ENCODE results near the gene KCNH2. TPM values are rescaled to one million over a fixed set of nuclear protein-coding genes. Genes with fewer than 3 reads are reported as not detected.
A peak's percentile ranks its signal among the peaks of the same experiment; 100 is the strongest.

The KCNH2 gene
- total and polyA plus RNA-seq, 2 of the 13 experiments (the other 11 are each of a cell fraction or from before 2014, with no cell fraction given), result 0.09 to 0.11 TPM

DNA sequence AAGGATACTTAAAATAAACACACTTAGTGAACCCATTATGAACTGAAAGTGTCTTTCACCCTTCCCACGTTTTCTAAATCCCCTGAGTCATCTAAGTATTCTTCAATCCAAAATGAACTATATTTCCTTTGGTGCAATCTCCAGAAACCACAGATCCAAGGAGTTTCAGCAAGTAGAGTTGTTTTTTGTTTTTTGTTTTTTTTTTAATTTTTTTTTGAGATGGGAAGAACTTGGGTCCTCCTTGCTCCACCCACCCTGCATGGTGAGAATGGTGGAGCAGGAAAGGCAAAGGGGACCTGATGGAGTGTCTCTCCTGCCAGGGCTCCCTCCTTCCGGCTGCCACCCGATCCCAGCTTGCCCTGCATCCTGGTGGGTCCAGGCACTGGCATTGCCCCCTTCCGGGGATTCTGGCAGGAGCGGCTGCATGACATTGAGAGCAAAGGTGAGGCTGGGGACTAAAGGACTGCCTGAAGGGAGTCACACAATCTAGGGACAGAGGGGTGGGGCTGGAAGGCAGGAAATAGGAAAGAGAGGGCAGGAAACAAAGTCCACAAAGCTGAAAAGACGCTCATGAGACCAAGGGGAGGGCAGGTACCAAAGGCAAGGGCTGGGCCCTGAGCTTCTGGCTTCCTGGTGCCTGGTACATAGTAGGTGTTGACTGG is 34.0 kb upstream of the KCNH2 start:
- peaks cover 0 to 2% of the 10 kb centered on the region in 2 experiments; a peak in 2 of 5 replicates for H3K27me3 ChIP-seq (ENCODE audit: control insufficient read depth in 1 of 2, insufficient read depth in 2 of 2, low read length in 2 of 2)
- peak overlapping the region; percentile 85 for H3K4me2 ChIP-seq (ENCODE audit: low read depth, low read length)
- peak overlapping the region; percentile 66 for H2AFZ ChIP-seq (ENCODE audit: low read length)
- no peaks in the 10 kb centered on the region for H3K9me3 ChIP-seq (ENCODE audit: low read length)
- peaks cover 69% of the 10 kb centered on the region for H3K4me1 ChIP-seq (ENCODE audit: insufficient read depth, low read length)
- POLR2A ChIA-PET, result interaction anchor here (0.8 to 5.2 kb wide), 5 partner anchors 16 to 215 kb away, joined by 3 to 31 read pairs (median 5); partner anchors contain the start of genes ABCB8, ABCF2, AGAP3 and FASTK
- H3K79me2 ChIP-seq (ENCODE audit: insufficient read depth, low read length), result no peaks in the 10 kb centered on the region
- intact Hi-C loops (cut with micrococcal nuclease; ENCODE audit: unreplicated experiment) (no loop called here), in situ Hi-C loops (cut with HindIII; ENCODE audit: extremely low pct_ligation_motif_present, low pct_unique_long_range_greater_than_20kb) (no loop called here)
- no peaks in the 10 kb centered on the region for H4K20me1 ChIP-seq (ENCODE audit: insufficient read depth, low read length)
- CTCF ChIA-PET (ENCODE audit: low intra/inter-chr PET ratio, low total read pairs), result interaction anchor here (1.1 kb wide), 1 partner anchor 112 kb away, joined by 3 read pairs; no protein-coding TSS in a partner anchor
- H3K4me3 ChIP-seq (replicated peaks in 1 of 3; ENCODE audit: insufficient read depth in 1 of 3, low read depth in 2 of 3, low read length in 3 of 3), result peak overlapping the region; percentile 37 to 62 (median 39)
- H3K36me3 ChIP-seq (replicated peaks in 1 of 2; ENCODE audit: control insufficient read depth in 1 of 2, insufficient read depth in 2 of 2, low read length in 2 of 2), result no peaks in the 10 kb centered on the region; a peak in 1 of 5 replicates
- ATAC-seq, result peak; percentile 40
- peak; percentile 70 for DNase-seq (ENCODE audit: low spot score)
- peak; percentile 83 for FAIRE-seq
- H3K27ac ChIP-seq (ENCODE audit: extremely low read length, insufficient read depth, low read length), result peak overlapping the region; percentile 60
- H3K9ac ChIP-seq (ENCODE audit: insufficient read depth, low read depth, low read length), result peak overlapping the region; percentile 52
- no TSS peak for BruUV-seq (replicated peaks)
- 11% methylated on average over 4 of the region's 6 CpGs for WGBS (ENCODE audit: low lambda C conversion rate)
- no peak for TF ChIP-seq ZNF570 (CRISPR knock-in tag; IDR thresholded peaks at IDR 0.05; ENCODE audit: borderline replicate concordance)
- TF ChIP-seq MED1 (CRISPR knock-in tag; IDR thresholded peaks at IDR 0.05), result peak; percentile 60
- no peak for TF ChIP-seq KDM3A (CRISPR knock-in tag; IDR thresholded peaks at IDR 0.05; ENCODE audit: low read depth)
- no peak for TF ChIP-seq TMF1 (CRISPR knock-in tag; IDR thresholded peaks at IDR 0.05; ENCODE audit: low read depth)
- no peak for TF ChIP-seq PAF1 (CRISPR knock-in tag; IDR thresholded peaks at IDR 0.05)
- TF ChIP-seq, protein P1, sequence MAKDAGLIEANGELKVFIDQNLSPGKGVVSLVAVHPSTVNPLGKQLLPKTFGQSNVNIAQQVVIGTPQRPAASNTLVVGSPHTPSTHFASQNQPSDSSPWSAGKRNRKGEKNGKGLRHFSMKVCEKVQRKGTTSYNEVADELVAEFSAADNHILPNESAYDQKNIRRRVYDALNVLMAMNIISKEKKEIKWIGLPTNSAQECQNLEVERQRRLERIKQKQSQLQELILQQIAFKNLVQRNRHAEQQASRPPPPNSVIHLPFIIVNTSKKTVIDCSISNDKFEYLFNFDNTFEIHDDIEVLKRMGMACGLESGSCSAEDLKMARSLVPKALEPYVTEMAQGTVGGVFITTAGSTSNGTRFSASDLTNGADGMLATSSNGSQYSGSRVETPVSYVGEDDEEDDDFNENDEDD (CRISPR knock-in tag; IDR thresholded peaks at IDR 0.05; ENCODE audit: borderline replicate concordance), result no peak; the same call in 1 of the 2 replicates
- TF ChIP-seq ZFP37 (CRISPR knock-in tag; IDR thresholded peaks at IDR 0.05; ENCODE audit: borderline replicate concordance), result 0 out of 2 replicates have a peak, but pooled peaks have one; percentile 51
- no peak for TF ChIP-seq TSC22D2 (CRISPR knock-in tag; IDR thresholded peaks at IDR 0.05; ENCODE audit: borderline replicate concordance)
- TF ChIP-seq TBL1XR1 (IDR thresholded peaks at IDR 0.05; ENCODE audit: borderline replicate concordance, low read length, partially characterized antibody), result no peak
- TF ChIP-seq ZNF777 (CRISPR knock-in tag; IDR thresholded peaks at IDR 0.05), result no peak
- peak; percentile 41; the same call in 1 of the 2 replicates for TF ChIP-seq YEATS4 (CRISPR knock-in tag; IDR thresholded peaks at IDR 0.05; ENCODE audit: borderline replicate concordance)
- TF ChIP-seq, protein P2, sequence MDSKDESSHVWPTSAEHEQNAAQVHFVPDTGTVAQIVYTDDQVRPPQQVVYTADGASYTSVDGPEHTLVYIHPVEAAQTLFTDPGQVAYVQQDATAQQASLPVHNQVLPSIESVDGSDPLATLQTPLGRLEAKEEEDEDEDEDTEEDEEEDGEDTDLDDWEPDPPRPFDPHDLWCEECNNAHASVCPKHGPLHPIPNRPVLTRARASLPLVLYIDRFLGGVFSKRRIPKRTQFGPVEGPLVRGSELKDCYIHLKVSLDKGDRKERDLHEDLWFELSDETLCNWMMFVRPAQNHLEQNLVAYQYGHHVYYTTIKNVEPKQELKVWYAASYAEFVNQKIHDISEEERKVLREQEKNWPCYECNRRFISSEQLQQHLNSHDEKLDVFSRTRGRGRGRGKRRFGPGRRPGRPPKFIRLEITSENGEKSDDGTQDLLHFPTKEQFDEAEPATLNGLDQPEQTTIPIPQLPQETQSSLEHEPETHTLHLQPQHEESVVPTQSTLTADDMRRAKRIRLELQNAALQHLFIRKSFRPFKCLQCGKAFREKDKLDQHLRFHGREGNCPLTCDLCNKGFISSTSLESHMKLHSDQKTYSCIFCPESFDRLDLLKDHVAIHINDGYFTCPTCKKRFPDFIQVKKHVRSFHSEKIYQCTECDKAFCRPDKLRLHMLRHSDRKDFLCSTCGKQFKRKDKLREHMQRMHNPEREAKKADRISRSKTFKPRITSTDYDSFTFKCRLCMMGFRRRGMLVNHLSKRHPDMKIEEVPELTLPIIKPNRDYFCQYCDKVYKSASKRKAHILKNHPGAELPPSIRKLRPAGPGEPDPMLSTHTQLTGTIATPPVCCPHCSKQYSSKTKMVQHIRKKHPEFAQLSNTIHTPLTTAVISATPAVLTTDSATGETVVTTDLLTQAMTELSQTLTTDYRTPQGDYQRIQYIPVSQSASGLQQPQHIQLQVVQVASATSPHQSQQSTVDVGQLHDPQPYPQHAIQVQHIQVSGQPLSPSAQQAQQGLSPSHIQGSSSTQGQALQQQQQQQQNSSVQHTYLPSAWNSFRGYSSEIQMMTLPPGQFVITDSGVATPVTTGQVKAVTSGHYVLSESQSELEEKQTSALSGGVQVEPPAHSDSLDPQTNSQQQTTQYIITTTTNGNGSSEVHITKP (CRISPR knock-in tag; IDR thresholded peaks at IDR 0.05; ENCODE audit: low read depth), result 0 out of 2 replicates have a peak, but pooled peaks have one; percentile 39
- no peak for TF ChIP-seq CCAR2 (optimal IDR thresholded peaks at IDR 0.05; ENCODE audit: low read depth, low read length)
- TF ChIP-seq, protein P3, sequence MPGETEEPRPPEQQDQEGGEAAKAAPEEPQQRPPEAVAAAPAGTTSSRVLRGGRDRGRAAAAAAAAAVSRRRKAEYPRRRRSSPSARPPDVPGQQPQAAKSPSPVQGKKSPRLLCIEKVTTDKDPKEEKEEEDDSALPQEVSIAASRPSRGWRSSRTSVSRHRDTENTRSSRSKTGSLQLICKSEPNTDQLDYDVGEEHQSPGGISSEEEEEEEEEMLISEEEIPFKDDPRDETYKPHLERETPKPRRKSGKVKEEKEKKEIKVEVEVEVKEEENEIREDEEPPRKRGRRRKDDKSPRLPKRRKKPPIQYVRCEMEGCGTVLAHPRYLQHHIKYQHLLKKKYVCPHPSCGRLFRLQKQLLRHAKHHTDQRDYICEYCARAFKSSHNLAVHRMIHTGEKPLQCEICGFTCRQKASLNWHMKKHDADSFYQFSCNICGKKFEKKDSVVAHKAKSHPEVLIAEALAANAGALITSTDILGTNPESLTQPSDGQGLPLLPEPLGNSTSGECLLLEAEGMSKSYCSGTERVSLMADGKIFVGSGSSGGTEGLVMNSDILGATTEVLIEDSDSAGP (CRISPR knock-in tag; IDR thresholded peaks at IDR 0.05; ENCODE audit: borderline replicate concordance), result no peak; the same call in 1 of the 2 replicates

Data from HepG2 (cell line).